Natural killer cell (primary cell): Measurements from ENCODE around the gene E2F4. TPM values are rescaled to one million over a fixed set of nuclear protein-coding genes. Genes with fewer than 3 reads are reported as not detected.
A peak's percentile ranks its signal among the peaks of the same experiment; 100 is the strongest.

Experiments
- ATAC-seq, 3 donors: fragments of 150-1000 bp in 2 of 3; fragments of 200-7000 bp in 1 of 3; cut with Tn5 transposase; 1 replicate in 1 of 3; 2 replicates in 2 of 3; pipeline ENCODE4 v1.10.0; 2021; ENCODE audit warnings: mild to moderate bottlenecking in 2 of 3, moderate library complexity in 2 of 3
- DNase-seq, 2 donors: peaks; one replicate each; pipeline versions ENCODE4 v3.0.0 to v3.0.0-alpha.2; 2013 to 2021; ENCODE audit warnings: mixed read lengths in 1 of 2
- H3K27ac ChIP-seq: one replicate; pipeline ENCODE4 v1.5.1; 2013; ENCODE audit warnings: mild to moderate bottlenecking, low read length
- H3K27me3 ChIP-seq: one replicate; pipeline ENCODE4 v1.6.1; 2013; ENCODE audit warnings: low read length; ENCODE audit not compliant: control insufficient read depth, insufficient read depth
- H3K36me3 ChIP-seq: one replicate; pipeline ENCODE4 v1.6.1; 2013; ENCODE audit warnings: low read length; ENCODE audit not compliant: control insufficient read depth, insufficient read depth
- H3K4me1 ChIP-seq: one replicate; pipeline ENCODE4 v1.6.1; 2013; ENCODE audit warnings: low read length; ENCODE audit not compliant: control insufficient read depth, insufficient read depth
- H3K4me3 ChIP-seq: one replicate; pipeline ENCODE4 v1.5.1; 2013; ENCODE audit warnings: low read length
- H3K9me3 ChIP-seq: one replicate; pipeline ENCODE4 v1.6.1; 2013; ENCODE audit warnings: low read length; ENCODE audit not compliant: control insufficient read depth, insufficient read depth
- H3K27ac Mint-ChIP-seq, 2 donors: one replicate each; pipeline ENCODE4 v1.8.0; 2022; ENCODE audit warnings: mild to moderate bottlenecking in 2 of 2, mixed read lengths in 2 of 2, moderate library complexity in 1 of 2
- H3K27me3 Mint-ChIP-seq, 2 donors: one replicate each; pipeline ENCODE4 v1.8.0; 2022; ENCODE audit warnings: low read depth in 2 of 2, mixed read lengths in 2 of 2
- H3K36me3 Mint-ChIP-seq: one replicate; pipeline ENCODE4 v1.8.0; 2022; ENCODE audit warnings: mixed read lengths
- H3K4me1 Mint-ChIP-seq, 2 donors: one replicate each; pipeline ENCODE4 v1.8.0; 2022; ENCODE audit warnings: mixed read lengths in 2 of 2
- H3K4me3 Mint-ChIP-seq: one replicate; pipeline ENCODE4 v1.8.0; 2022; ENCODE audit warnings: mild to moderate bottlenecking, moderate library complexity, mixed read lengths
- H3K9me3 Mint-ChIP-seq, 2 donors: one replicate each; pipeline ENCODE4 v1.8.0; 2022; ENCODE audit warnings: mixed read lengths in 2 of 2
- CTCF ChIP-seq: fragments of 200-600 bp; IDR thresholded peaks from one replicate; pipeline ENCODE4 v1.8.0; 2022; ENCODE audit warnings: antibody characterized with exemption
- WGBS: methylation state at CpG from one replicate; pipeline ENCODE4 v1.1.7; 2013; ENCODE audit warnings: missing lambda C conversion rate; ENCODE audit not compliant: insufficient coverage; 5-methylcytosine and 5-hydroxymethylcytosine counted together
- intact Hi-C: fragments of 100-400 bp; cut with micrococcal nuclease; formaldehyde crosslinking; loops from one replicate; pipeline ENCODE4 v1.14.2; 2022
- total RNA-seq, 4 donors: library from RNA; stranded (reverse); fragments of 120-200 nt in 1 of 4; gene quantifications; one replicate each; pipeline versions ENCODE4 v1.2.3 to v1.2.4, GENCODE V29; 2013 to 2022

E2F4 gene
- total RNA-seq, 3 donors from 2014 or later (not counting 1 experiment from before 2014, with no cell fraction given), result 57.6 to 91.7 (median 74.5) TPM

DNA sequence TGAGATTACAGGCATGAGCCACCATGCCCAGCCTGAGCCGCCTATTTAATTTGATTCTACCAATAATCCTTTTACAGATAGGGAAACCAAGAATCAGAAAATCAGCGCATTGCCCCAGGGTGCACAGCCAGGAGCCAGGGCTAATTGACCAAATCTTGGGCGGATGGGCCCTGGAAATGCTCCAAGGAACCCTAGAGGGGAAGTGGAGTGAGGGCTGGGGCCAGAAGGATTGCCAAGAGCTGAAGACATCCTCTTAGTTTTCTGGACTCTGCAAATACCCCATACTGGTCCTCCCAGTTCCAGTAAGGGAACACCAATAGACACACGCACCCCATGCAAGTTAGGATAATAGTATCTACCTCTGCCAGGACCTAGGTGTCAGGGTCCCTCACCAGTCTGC, 51.5 kb downstream of the E2F4 start:
- peaks cover 39 to 64% of the 10 kb centered on the region in 2 donors for H3K4me1 Mint-ChIP-seq
- H3K27ac Mint-ChIP-seq, result peak overlapping the region; percentile 94 to 98
- Histone ChIP-seq H3K36me3 (peaks cover 11% of the 10 kb centered on the region), H3K4me1 (peaks cover 48% of the 10 kb centered on the region), H3K9me3 (no peaks in the 10 kb centered on the region), H3K27me3 (no peaks in the 10 kb centered on the region), H3K4me3 (no peak overlapping the region), H3K27ac (peak overlapping the region; percentile 79)
- intact Hi-C loops, result no loop called here
- WGBS, result 96% methylated on average over 4 of the region's 4 CpGs
- DNase-seq, result no peak
- no peak for ATAC-seq
- TF ChIP-seq CTCF, result no peak
- no peak overlapping the region for H3K4me3 Mint-ChIP-seq
- peaks cover 0 to 9% of the 10 kb centered on the region in 2 donors for H3K27me3 Mint-ChIP-seq
- H3K9me3 Mint-ChIP-seq, result no peaks in the 10 kb centered on the region
- no peaks in the 10 kb centered on the region for H3K36me3 Mint-ChIP-seq

- peak overlapping the region; percentile 96 for H3K4me3 Mint-ChIP-seq
- H3K27me3 Mint-ChIP-seq, result peaks cover 3 to 14% of the 10 kb centered on the region in 2 donors
- Histone ChIP-seq H3K4me1 (peaks cover 57% of the 10 kb centered on the region), H3K9me3 (no peaks in the 10 kb centered on the region), H3K4me3 (no peak overlapping the region), H3K27ac (peak overlapping the region; percentile 79), H3K27me3 (peaks cover 6% of the 10 kb centered on the region), H3K36me3 (peaks cover 2% of the 10 kb centered on the region)
- ATAC-seq (peak; percentile 59 to 80 (median 65)), DNase-seq (peak; percentile 66 to 89)
- no peaks in the 10 kb centered on the region for H3K9me3 Mint-ChIP-seq
- no peaks in the 10 kb centered on the region for H3K36me3 Mint-ChIP-seq
- intact Hi-C loops, result no loop called here
- peaks cover 37 to 66% of the 10 kb centered on the region in 2 donors for H3K4me1 Mint-ChIP-seq
- no peak for TF ChIP-seq CTCF
- 9% methylated on average over 4 of the region's 5 CpGs for WGBS
- H3K27ac Mint-ChIP-seq, result peak overlapping the region; percentile 94 to 98
These were observed 52.6 kb downstream of the E2F4 start for GRCh38 chr16:67244387-67245185.

DNA sequence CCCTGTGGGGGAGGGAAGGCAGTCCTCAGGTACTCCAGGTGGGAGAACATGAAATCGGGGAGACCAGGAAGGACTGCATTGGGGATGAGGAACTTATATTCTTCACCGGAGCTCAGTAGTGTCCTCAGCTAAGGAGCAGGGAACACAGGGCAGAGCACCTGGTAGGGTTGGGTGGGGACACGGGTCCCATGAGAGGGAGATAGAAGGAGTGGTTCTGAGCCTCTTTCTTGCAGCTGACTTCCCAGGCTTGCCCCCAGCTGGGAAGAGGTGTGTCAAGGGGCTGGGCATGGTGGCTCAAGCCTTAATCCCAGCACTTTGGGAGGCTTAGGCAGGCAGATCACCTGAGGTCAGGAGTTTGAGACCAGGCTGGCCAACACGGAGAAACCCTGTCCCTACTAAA, 53.2 kb downstream of the E2F4 start:
- Histone ChIP-seq H3K27ac (peak overlapping the region; percentile 79), H3K4me3 (no peak overlapping the region), H3K27me3 (peaks cover 12% of the 10 kb centered on the region), H3K36me3 (no peaks in the 10 kb centered on the region), H3K9me3 (no peaks in the 10 kb centered on the region), H3K4me1 (peaks cover 57% of the 10 kb centered on the region)
- TF ChIP-seq CTCF, result no peak
- DNase-seq, result no peak
- intact Hi-C loops, result no loop called here
- Mint-ChIP-seq H3K4me3 (peak overlapping the region; percentile 96), H3K27ac (peak overlapping the region; percentile 94 to 98), H3K27me3 (peaks cover 9 to 20% of the 10 kb centered on the region in 2 donors), H3K9me3 (no peaks in the 10 kb centered on the region), H3K4me1 (peaks cover 33 to 64% of the 10 kb centered on the region in 2 donors), H3K36me3 (no peaks in the 10 kb centered on the region)
- ATAC-seq, result no peak
- 40% methylated on average over 4 of the region's 4 CpGs for WGBS
